ENCODE measurements around the gene BUD23.

- no peak for TF ChIP-seq CTCF (IDR thresholded peaks at IDR 0.05)
- no peak for TF ChIP-seq POLR2AphosphoS5 (IDR thresholded peaks at IDR 0.05)
- TF ChIP-seq POLR2A (IDR thresholded peaks at IDR 0.05): no peak
Measured at GRCh38 chr7:73727952-73728351, 44.6 kb downstream of the BUD23 start.

All from gastroesophageal sphincter (tissue), 3 donors.